ENCODE measurements around the gene SLC31A1. TPM values are rescaled to one million over a fixed set of nuclear protein-coding genes. Genes with fewer than 3 reads are reported as not detected.

The SLC31A1 gene
- total RNA-seq, 1 experiment from 2014 or later, result 56.3 TPM

DNA sequence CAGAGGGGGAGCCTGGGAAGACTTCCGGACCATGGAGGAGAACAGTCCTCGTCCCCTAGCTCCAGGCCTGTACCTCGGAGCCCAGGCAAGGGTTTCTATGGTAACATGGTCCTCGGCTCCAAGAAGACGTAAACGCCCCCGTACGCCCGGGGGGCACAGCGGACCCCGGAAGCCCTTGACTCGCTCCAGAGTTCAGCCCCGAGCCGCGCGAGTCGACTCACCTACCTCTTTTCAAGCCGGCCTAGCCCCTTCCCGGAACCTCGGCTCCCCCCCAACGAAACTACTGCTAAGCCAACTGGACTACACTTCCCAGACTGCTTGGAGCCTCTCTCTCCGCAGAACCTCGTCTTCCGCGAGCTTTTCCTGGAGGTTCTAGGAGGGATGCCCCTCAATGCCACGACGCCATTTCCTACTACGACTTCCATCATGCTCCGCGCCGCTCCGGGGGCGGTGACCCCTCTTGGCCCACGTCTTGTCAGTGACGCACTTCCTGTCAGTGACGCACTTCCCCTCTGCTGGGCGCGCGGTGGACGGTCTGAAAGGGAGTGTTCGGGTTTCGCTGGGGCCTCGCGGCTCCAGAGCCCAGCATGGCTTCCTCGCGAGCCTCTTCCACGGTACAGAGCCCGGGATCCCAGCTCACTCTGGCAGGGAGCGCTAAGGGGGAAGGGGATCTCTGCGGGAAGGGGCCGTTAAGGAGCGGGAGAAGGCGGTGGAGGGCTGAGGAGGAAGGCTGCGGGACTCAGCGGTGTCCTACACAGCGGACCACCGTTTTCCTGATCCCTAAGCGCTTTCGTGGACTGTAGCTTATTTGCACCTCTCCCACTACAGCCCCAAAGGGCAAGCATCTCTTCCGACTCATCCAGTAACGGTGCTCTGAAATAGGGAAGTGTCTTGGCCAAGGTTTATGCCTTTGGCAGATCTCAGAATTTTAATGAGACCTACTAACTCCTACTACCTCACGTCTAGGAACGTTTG is 54.1 kb downstream of the SLC31A1 start, which contains the start of the genes CDC26 and PRPF4:
CDC26 (minus strand) TSS at position 416 of the 975 bp plus-strand sequence. CDS start 3,065 bp downstream, outside the sequence.
PRPF4 (plus strand) TSS at position 502 of the 975 bp plus-strand sequence; CDS start at position 588, 86 bp downstream.
- Mint-ChIP-seq H3K4me1 (ENCODE audit: insufficient read depth, unreplicated experiment) (peaks cover 14% of the 10 kb centered on the region), H3K4me3 (ENCODE audit: unreplicated experiment) (no peak within 1 kb of the TSS), H3K27me3 (ENCODE audit: insufficient read depth, unreplicated experiment) (no peaks in the 10 kb centered on the region), H3K27ac (ENCODE audit: low read depth, unreplicated experiment) (no peak within 1 kb of the TSS), H3K36me3 (ENCODE audit: insufficient read depth, unreplicated experiment) (peaks cover 67% of the 10 kb centered on the region), H3K9me3 (ENCODE audit: unreplicated experiment) (no peaks in the 10 kb centered on the region)
- BruUV-seq (replicated peaks), result TSS peak; percentile 75
- peak; percentile 97 for DNase-seq (ENCODE audit: unreplicated experiment)
- ChIA-PET CTCF (interaction anchor here (0.6 to 7.2 kb wide), 36 partner anchors 7 to 1070 kb away, joined by 3 to 141 read pairs (median 4); partner anchors contain the start of genes ALAD, C9orf43, FKBP15 and HDHD3), POLR2A (interaction anchor here (0.6 to 8.1 kb wide), 34 partner anchors 8 to 947 kb away, joined by 3 to 99 read pairs (median 4); partner anchors contain the start of genes ALAD, C9orf43, FKBP15 and HDHD3)
- TF ChIP-seq, protein P1, sequence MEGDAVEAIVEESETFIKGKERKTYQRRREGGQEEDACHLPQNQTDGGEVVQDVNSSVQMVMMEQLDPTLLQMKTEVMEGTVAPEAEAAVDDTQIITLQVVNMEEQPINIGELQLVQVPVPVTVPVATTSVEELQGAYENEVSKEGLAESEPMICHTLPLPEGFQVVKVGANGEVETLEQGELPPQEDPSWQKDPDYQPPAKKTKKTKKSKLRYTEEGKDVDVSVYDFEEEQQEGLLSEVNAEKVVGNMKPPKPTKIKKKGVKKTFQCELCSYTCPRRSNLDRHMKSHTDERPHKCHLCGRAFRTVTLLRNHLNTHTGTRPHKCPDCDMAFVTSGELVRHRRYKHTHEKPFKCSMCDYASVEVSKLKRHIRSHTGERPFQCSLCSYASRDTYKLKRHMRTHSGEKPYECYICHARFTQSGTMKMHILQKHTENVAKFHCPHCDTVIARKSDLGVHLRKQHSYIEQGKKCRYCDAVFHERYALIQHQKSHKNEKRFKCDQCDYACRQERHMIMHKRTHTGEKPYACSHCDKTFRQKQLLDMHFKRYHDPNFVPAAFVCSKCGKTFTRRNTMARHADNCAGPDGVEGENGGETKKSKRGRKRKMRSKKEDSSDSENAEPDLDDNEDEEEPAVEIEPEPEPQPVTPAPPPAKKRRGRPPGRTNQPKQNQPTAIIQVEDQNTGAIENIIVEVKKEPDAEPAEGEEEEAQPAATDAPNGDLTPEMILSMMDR (IDR thresholded peaks at IDR 0.05; ENCODE audit: unreplicated experiment), result no peak
- intact Hi-C loops (cut with micrococcal nuclease), result loop anchor here (1.0 to 2.0 kb wide), 2 partner anchors 54 to 125 kb away; partner anchors contain the start of genes FKBP15, SLC31A1 and SLC31A2

DNA sequence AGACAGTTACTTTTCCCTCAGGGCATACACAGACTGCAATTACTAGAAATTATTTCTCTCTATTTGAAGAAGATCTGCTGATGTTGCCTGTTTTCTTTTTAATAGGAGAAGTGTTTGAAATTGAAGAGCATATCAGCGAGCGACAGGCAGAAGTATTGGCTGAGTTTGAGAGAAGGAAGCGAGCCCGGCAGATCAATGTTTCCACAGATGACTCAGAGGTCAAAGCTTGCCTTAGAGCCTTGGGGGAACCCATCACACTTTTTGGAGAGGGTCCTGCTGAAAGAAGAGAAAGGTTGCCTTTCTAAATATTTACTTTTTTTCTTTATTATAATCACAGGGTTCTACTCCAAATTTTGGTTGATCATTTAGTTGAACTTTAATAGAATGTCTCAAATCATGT is 57.5 kb downstream of the SLC31A1 start:
- Mint-ChIP-seq H3K4me1 (ENCODE audit: insufficient read depth, unreplicated experiment) (peaks cover 15% of the 10 kb centered on the region), H3K4me3 (ENCODE audit: unreplicated experiment) (no peak overlapping the region), H3K9me3 (ENCODE audit: unreplicated experiment) (no peaks in the 10 kb centered on the region), H3K27me3 (ENCODE audit: insufficient read depth, unreplicated experiment) (no peaks in the 10 kb centered on the region), H3K27ac (ENCODE audit: low read depth, unreplicated experiment) (no peak overlapping the region), H3K36me3 (ENCODE audit: insufficient read depth, unreplicated experiment) (peaks cover 68% of the 10 kb centered on the region)
- TF ChIP-seq, protein P1 (IDR thresholded peaks at IDR 0.05; ENCODE audit: unreplicated experiment), result no peak
- no peak for DNase-seq (ENCODE audit: unreplicated experiment)
- no TSS peak for BruUV-seq (replicated peaks)
- POLR2A ChIA-PET, result interaction anchor here (8.1 kb wide), 1 partner anchor 58 kb away, joined by 99 read pairs; the partner anchor contains the start of genes FKBP15 and SLC31A1
- intact Hi-C loops (cut with micrococcal nuclease), result no loop called here
- CTCF ChIA-PET, result no interaction called here

DNA sequence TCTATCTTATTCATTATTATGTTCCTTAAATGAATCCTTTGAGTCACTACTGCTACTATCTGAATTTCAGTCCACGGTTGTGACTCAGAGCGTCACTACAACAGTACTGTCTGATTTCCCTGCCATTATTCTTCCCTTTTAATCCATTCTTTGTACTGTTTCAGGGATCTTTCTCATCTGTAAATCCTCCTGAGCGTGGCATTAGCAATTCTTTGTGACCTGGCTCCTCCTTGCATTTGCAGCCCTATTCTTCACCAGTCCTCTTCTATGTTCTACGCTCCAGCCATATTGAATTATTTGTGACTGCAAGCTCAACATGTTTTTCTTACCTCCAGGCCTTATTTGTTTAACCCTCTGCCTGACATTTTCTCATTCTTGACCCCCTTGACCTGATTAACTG is 60.0 kb downstream of the SLC31A1 start:
- TF ChIP-seq, protein P1 (IDR thresholded peaks at IDR 0.05; ENCODE audit: unreplicated experiment), result no peak
- no peak overlapping the region for H3K4me3 Mint-ChIP-seq (ENCODE audit: unreplicated experiment)
- H3K27me3 Mint-ChIP-seq (ENCODE audit: insufficient read depth, unreplicated experiment), result no peaks in the 10 kb centered on the region
- DNase-seq (ENCODE audit: unreplicated experiment), result no peak
- H3K9me3 Mint-ChIP-seq (ENCODE audit: unreplicated experiment), result no peaks in the 10 kb centered on the region
- H3K36me3 Mint-ChIP-seq (ENCODE audit: insufficient read depth, unreplicated experiment), result peaks cover 87% of the 10 kb centered on the region
- intact Hi-C loops (cut with micrococcal nuclease), result no loop called here
- no TSS peak for BruUV-seq (replicated peaks)
- POLR2A ChIA-PET, result interaction anchor here (0.9 kb wide), 1 partner anchor 1539 kb away, joined by 3 read pairs; no protein-coding TSS in a partner anchor
- H3K27ac Mint-ChIP-seq (ENCODE audit: low read depth, unreplicated experiment), result peak overlapping the region; percentile 27
- H3K4me1 Mint-ChIP-seq (ENCODE audit: insufficient read depth, unreplicated experiment), result peaks cover 9% of the 10 kb centered on the region
- CTCF ChIA-PET, result interaction anchor here (0.6 to 1.1 kb wide), 3 partner anchors 29 to 428 kb away, joined by 3 to 5 read pairs (median 4); no protein-coding TSS in a partner anchor

DNA sequence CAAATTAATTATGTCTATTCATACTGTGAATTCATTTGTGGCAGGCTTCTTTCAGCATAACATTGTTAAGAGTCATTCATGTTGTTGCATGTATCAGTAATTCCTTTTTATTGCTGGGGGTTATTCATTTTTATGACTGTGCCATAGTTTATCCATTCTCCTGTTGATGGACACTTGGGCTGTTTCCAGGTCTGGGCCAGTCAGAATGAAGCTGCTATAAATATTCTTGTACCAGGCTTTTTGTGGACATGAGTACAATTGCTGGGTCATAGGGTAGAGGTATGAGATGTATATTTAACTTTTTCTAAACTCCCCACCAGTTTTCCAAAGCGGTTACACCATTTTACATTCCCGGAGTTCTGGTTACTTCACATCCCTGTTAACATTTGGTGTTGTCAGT is 67.7 kb downstream of the SLC31A1 start:
- no peak for DNase-seq (ENCODE audit: unreplicated experiment)
- BruUV-seq (replicated peaks), result no TSS peak
- CTCF ChIA-PET, result interaction anchor here (1.2 kb wide), 1 partner anchor 113 kb away, joined by 3 read pairs; no protein-coding TSS in a partner anchor

More for the DNA sequence above, 67.7 kb downstream of the SLC31A1 start:
- no peaks in the 10 kb centered on the region for H3K27me3 Mint-ChIP-seq (ENCODE audit: insufficient read depth, unreplicated experiment)
- intact Hi-C loops (cut with micrococcal nuclease), result no loop called here
- H3K9me3 Mint-ChIP-seq (ENCODE audit: unreplicated experiment), result no peaks in the 10 kb centered on the region
- peaks cover 96% of the 10 kb centered on the region for H3K36me3 Mint-ChIP-seq (ENCODE audit: insufficient read depth, unreplicated experiment)
- H3K4me1 Mint-ChIP-seq (ENCODE audit: insufficient read depth, unreplicated experiment), result no peaks in the 10 kb centered on the region
- TF ChIP-seq, protein P1 (IDR thresholded peaks at IDR 0.05; ENCODE audit: unreplicated experiment), result no peak
- no peak overlapping the region for H3K27ac Mint-ChIP-seq (ENCODE audit: low read depth, unreplicated experiment)
- POLR2A ChIA-PET, result no interaction called here
- no peak overlapping the region for H3K4me3 Mint-ChIP-seq (ENCODE audit: unreplicated experiment)
